ENCODE results near the gene GRAMD1B. TPM values are rescaled to one million over a fixed set of nuclear protein-coding genes. Genes with fewer than 3 reads are reported as not detected.

The GRAMD1B gene
- polyA plus RNA-seq, 3 donors: 3.2 to 13.9 (median 3.3) TPM

GRCh38 chr11:123579482-123579812, 149.4 kb downstream of the GRAMD1B start:
- Mint-ChIP-seq H3K36me3 (peaks cover 31 to 49% of the 10 kb centered on the region in 2 donors), H3K4me1 (peaks cover 28% of the 10 kb centered on the region), H3K9me3 (peaks cover 0 to 3% (median 0%) of the 10 kb centered on the region in 7 donors), H3K27ac (peak overlapping the region in 1 of 7 donors; percentile 74), H3K27me3 (ENCODE audit: low read depth in 3 of 3) (peaks cover 0 to 2% (median 2%) of the 10 kb centered on the region in 3 donors), H3K4me3 (no peak overlapping the region)
- Histone ChIP-seq H3K4me1 (ENCODE audit: control insufficient read depth in 1 of 2, insufficient read depth in 2 of 2, low read length in 2 of 2) (no peaks in the 10 kb centered on the region), H4K20me1 (ENCODE audit: insufficient read depth, low read length) (peaks cover 50% of the 10 kb centered on the region), H3K27me3 (ENCODE audit: control insufficient read depth in 2 of 2, insufficient read depth in 2 of 2, low read length in 2 of 2) (no peaks in the 10 kb centered on the region), H3K4me3 (replicated peaks in 1 of 3; ENCODE audit: low read depth in 2 of 3, low read length in 3 of 3) (no peak overlapping the region), H2AFZ (ENCODE audit: insufficient read depth, low read depth, low read length, poor library complexity, severe bottlenecking) (no peak overlapping the region), H3K27ac (ENCODE audit: low read depth in 1 of 2, low read length in 2 of 2) (no peak overlapping the region), H3K79me2 (ENCODE audit: insufficient read depth, low read length) (peaks cover 6% of the 10 kb centered on the region), H3K9me3 (replicated peaks in 1 of 2; ENCODE audit: control insufficient read depth in 1 of 2, insufficient read depth in 1 of 2, low read length in 2 of 2) (no peaks in the 10 kb centered on the region), H3K36me3 (replicated peaks in 1 of 2; ENCODE audit: control insufficient read depth in 1 of 2, insufficient read depth in 2 of 2, low read length in 2 of 2) (peaks cover 7 to 46% of the 10 kb centered on the region in 2 donors), H3K4me2 (replicated peaks; ENCODE audit: extremely low read depth, low read length, poor library complexity, severe bottlenecking) (no peak overlapping the region), H3K9ac (ENCODE audit: insufficient read depth, low read length, poor library complexity, severe bottlenecking) (no peak overlapping the region)
- TF ChIP-seq CTCF (IDR thresholded peaks at IDR 0.05): no peak
- no peak for DNase-seq
- WGBS (ENCODE audit: insufficient coverage): 96% methylated on average over 4 of the region's 5 CpGs
- intact Hi-C loops (cut with micrococcal nuclease): no loop called here

- Histone ChIP-seq H3K4me3 (replicated peaks in 1 of 3; ENCODE audit: low read depth in 2 of 3, low read length in 3 of 3) (no peak overlapping the region), H3K4me1 (ENCODE audit: control insufficient read depth in 1 of 2, insufficient read depth in 2 of 2, low read length in 2 of 2) (no peaks in the 10 kb centered on the region), H2AFZ (ENCODE audit: insufficient read depth, low read depth, low read length, poor library complexity, severe bottlenecking) (no peak overlapping the region), H3K27me3 (ENCODE audit: control insufficient read depth in 2 of 2, insufficient read depth in 2 of 2, low read length in 2 of 2) (no peaks in the 10 kb centered on the region), H3K4me2 (replicated peaks; ENCODE audit: extremely low read depth, low read length, poor library complexity, severe bottlenecking) (no peak overlapping the region), H3K9ac (ENCODE audit: insufficient read depth, low read length, poor library complexity, severe bottlenecking) (no peak overlapping the region), H4K20me1 (ENCODE audit: insufficient read depth, low read length) (peaks cover 43% of the 10 kb centered on the region), H3K9me3 (replicated peaks in 1 of 2; ENCODE audit: control insufficient read depth in 1 of 2, insufficient read depth in 1 of 2, low read length in 2 of 2) (no peaks in the 10 kb centered on the region), H3K27ac (ENCODE audit: low read depth in 1 of 2, low read length in 2 of 2) (no peak overlapping the region), H3K36me3 (replicated peaks in 1 of 2; ENCODE audit: control insufficient read depth in 1 of 2, insufficient read depth in 2 of 2, low read length in 2 of 2) (peaks cover 7 to 46% of the 10 kb centered on the region in 2 donors), H3K79me2 (ENCODE audit: insufficient read depth, low read length) (peaks cover 6% of the 10 kb centered on the region)
- peaks cover 23% of the 10 kb centered on the region for H3K4me1 Mint-ChIP-seq
- no peak for DNase-seq
- WGBS (ENCODE audit: insufficient coverage): 98% methylated on average over 3 of the region's 6 CpGs
- no peak for TF ChIP-seq CTCF (IDR thresholded peaks at IDR 0.05)
- intact Hi-C loops (cut with micrococcal nuclease): no loop called here
- no peak overlapping the region for H3K4me3 Mint-ChIP-seq
- H3K27ac Mint-ChIP-seq: peak overlapping the region in 2 of 7 donors; percentile 47 to 54
- H3K36me3 Mint-ChIP-seq: peaks cover 33 to 53% of the 10 kb centered on the region in 2 donors
- H3K9me3 Mint-ChIP-seq: peaks cover 0 to 3% (median 0%) of the 10 kb centered on the region in 7 donors
- peaks cover 0 to 2% (median 2%) of the 10 kb centered on the region in 3 donors for H3K27me3 Mint-ChIP-seq (ENCODE audit: low read depth in 3 of 3)
Observed at GRCh38 chr11:123580137-123580536, 150.1 kb downstream of the GRAMD1B start.

Data from CD14-positive monocyte (primary cell).